Measurements from ENCODE around the gene PEX3.

PEX3 gene

DNA sequence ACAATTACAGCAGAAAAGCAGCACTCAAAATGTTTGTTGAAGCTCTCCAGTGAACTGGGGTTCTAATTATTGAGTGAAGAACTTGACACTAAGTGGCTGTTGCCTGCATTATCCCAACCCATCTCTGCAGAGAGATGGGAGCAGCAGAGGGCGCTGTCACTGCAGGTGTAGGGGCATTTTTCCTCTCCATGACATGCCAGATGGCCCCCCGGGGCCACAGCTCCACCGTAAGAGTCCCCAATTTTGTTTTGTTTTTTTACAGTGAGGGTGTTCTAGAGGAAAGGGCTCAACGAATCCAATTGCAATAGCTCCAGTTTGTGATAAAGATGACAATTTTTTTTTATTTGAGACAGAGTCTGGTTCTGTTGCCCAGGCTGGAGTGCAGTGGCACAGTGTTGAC is 62.8 kb downstream of the PEX3 start:
- DNase-seq (ENCODE audit: low read depth) = no peak
- TF ChIP-seq CTCF (IDR thresholded peaks at IDR 0.05; ENCODE audit: low read length, missing control alignments) = peak; percentile 33
- no peak overlapping the region for H3K4me3 ChIP-seq (replicated peaks; ENCODE audit: low read depth, low read length)

DNA sequence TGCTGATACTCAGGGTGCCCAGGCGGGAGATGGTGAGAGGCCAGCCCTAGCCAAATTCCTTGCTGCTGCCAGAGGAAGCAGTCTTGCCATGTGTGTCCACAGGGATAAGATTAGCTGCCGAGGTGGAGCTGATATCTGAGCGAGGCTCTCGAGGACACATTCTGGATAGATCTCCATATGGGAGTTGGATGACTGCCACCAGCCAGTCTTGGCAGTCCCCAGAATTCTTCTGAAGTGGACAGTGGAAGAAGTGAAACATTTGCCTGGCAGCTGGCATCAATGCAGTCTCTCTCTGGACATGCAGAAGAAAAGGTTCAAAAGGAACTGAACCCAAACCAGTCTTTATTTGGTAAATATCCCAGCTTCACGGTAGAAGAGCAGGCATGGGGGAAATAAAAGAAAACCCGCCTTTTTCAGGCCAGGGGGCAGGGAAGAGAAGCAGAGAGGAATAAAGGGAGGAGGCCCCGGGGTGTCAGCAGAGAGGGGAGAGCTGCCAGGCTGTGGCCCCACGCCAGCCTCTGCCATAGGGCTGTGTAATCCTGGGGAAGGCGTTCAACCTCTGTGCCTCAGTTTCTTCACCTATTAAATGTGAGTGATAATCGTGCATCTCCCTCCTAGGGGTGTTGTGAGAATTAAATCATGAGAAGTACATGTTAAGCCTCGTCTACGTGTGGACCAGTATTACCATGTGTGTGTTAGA is 64.6 kb downstream of the PEX3 start:
- TF ChIP-seq CTCF (IDR thresholded peaks at IDR 0.05; ENCODE audit: low read length, missing control alignments) = no peak
- peak; percentile 39 for DNase-seq (ENCODE audit: low read depth)
- no peak overlapping the region for H3K4me3 ChIP-seq (replicated peaks; ENCODE audit: low read depth, low read length)

DNA sequence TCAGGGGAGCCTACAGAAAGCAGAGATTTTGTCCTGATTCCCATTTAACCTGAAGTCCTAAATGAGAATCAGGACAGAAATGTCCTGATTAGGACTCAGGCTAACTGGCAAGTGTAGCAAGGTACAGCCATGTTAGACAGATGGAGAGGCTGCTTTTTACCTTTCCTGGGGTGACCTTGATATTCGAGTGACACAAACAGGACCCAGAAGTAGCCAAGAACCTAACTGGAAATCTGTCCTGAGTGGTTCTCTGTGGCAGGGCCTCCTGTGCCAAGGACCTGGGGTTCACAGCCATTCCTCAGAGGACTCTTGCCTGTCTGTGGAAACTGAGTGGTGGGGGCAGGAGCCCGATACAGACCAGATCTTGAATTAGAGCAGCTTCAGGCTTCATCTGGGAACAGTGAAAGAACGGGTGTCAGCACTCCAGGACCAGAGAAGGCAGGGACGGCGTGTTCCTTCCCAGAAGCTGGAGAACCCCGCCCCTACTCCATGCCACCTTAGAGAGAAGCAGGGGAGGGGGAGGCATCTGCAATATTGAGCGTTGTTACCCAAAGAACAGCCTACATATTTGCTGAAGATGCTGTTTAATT is 65.3 kb downstream of the PEX3 start:
- TF ChIP-seq CTCF (IDR thresholded peaks at IDR 0.05; ENCODE audit: low read length, missing control alignments) = no peak
- H3K4me3 ChIP-seq (replicated peaks; ENCODE audit: low read depth, low read length) = no peak overlapping the region
- no peak for DNase-seq (ENCODE audit: low read depth)

DNA sequence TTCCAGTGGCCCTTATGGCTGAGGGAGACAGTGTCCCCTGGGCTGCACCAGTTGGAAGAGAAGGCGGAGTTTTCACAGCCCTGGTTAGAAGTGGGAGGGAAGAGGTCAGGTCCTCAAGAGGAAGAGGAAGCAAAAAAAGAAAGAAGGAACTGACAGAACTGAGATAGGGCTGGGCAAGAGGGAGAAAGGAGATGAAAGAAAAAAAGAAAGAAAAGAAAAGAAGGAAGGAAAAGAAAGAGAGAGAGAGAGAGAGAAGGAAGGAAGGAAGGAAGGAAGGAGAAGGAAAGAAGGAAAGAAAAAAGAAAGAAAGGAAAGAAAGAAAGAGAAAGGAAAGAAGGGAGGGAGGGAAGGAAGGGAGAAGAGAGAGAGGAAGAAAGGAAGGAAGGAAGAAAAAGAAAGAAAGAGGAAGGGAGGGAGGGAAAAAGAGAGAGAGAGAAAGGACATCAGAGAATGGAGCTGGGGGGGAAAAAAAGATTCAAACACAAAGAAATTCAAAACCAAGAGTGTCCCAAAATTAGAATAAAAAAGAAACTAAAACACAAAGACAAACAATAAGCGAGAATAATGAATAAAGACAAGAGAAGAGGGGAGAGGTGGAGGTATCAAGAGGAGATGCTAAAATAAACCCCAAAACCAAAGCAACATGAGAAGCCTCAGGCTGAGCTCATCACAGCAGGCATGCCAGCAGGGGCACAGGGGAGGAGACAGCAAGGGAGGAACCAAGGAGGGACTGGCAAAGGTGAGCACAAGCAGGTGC is 66.3 kb downstream of the PEX3 start:
- no peak overlapping the region for H3K4me3 ChIP-seq (replicated peaks; ENCODE audit: low read depth, low read length)
- TF ChIP-seq CTCF (IDR thresholded peaks at IDR 0.05; ENCODE audit: low read length, missing control alignments) = no peak
- no peak for DNase-seq (ENCODE audit: low read depth)

- H3K4me3 ChIP-seq (replicated peaks; ENCODE audit: low read depth, low read length) = no peak overlapping the region
- TF ChIP-seq CTCF (IDR thresholded peaks at IDR 0.05; ENCODE audit: low read length, missing control alignments) = no peak
- DNase-seq (ENCODE audit: low read depth) = no peak
Observed at GRCh38 chr6:143517447-143517773, 66.8 kb downstream of the PEX3 start.

DNA sequence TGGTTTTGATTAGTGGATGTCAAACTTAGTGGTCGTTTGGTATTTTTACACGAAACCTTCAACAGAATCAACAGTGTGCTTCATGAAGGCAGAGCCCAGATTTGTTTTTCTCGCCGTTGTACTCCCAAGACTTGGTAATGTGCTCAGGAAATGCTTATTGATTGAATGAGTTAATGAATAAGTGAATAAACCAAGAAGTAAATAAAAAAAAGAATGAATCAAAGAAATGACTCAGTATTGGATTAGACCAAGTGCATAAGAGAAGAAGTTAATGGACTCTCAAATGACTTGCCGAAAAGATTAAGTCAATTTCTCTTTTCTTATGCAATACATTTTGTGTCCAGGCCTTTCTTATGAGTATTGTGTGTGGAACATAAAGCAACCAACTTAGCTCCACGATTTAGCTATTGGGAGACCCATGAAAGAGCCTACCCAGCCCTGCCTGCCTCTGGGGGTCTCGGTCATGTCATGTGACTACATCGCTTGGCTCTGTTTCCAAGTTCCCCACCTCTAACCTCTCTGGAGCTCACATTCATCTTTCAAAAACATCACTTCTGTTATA is 71.5 kb downstream of the PEX3 start:
- DNase-seq (ENCODE audit: low read depth) = no peak
- no peak overlapping the region for H3K4me3 ChIP-seq (replicated peaks; ENCODE audit: low read depth, low read length)
- no peak for TF ChIP-seq CTCF (IDR thresholded peaks at IDR 0.05; ENCODE audit: low read length, missing control alignments)
